ENCODE results near the gene GPR39.

The GPR39 gene

GRCh38 chr2:132651115-132652045 is 234.8 kb downstream of the GPR39 start:
- no peak for DNase-seq

- DNase-seq, result no peak
Measured at GRCh38 chr2:132652474-132652873, 235.9 kb downstream of the GPR39 start.

- DNase-seq, result no peak
Measured at GRCh38 chr2:132654335-132654734, 237.7 kb downstream of the GPR39 start.

DNA sequence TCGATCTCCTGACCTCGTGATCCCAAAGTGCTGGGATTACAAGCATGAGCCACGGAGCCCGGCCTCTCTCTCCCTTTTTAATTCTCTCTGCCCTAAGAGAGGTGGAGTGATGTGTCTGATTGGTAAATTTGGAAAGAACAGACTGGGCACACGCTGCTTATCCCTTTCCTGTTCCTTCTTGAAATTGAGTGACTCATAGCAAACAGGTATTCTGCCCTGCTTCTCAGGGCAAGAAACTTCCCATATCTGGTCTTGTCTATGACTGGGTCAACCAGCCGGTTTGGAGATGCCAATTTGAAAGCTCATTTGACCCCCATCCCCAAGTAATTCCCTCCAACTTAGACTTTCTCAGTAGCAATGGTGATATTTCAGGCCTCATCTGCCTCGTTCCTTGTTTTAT is 238.4 kb downstream of the GPR39 start:
- no peak for DNase-seq

- no peak for DNase-seq
Measured at GRCh38 chr2:132656266-132656975, 239.8 kb downstream of the GPR39 start.

GRCh38 chr2:132659331-132659730 is 242.7 kb downstream of the GPR39 start:
- DNase-seq, result no peak

GRCh38 chr2:132662732-132663131 is 246.1 kb downstream of the GPR39 start:
- no peak for DNase-seq

GRCh38 chr2:132664096-132664495 is 247.5 kb downstream of the GPR39 start:
- no peak for DNase-seq

DNA sequence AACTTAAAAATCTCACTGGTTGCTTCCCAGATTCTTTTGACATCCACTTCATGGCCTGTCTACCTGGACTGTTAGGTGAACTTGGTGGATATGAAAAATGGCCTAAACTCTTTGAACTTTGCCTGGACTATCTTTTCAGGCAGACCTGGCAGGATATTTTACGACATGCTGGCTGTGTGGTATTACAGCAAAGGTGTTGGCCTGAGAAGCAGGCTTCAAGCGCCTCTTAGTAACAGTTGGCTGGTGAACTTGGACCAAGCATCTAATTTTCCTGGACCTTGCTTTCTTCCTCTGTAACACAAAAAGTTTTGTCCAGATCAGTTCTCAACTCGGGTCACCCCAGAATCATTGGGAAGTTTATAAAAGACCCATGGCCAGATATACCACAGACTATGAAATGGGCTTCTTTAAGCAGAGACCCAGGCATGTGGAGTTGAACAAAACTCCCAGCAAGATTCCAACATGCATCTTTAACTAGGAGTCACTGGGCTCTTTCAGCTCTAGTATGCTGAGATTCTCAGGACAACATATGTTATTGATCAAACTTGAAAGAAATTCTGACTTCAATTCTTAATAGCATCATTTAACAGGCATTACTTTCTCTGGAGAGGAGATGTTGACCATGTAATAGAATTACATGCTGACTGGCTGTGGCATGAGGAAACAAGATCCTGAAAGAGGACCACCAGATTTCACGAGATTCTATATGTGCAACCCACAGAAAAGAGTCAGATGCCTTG is 249.0 kb downstream of the GPR39 start:
- no peak for DNase-seq

GRCh38 chr2:132667706-132668105 is 251.1 kb downstream of the GPR39 start:
- DNase-seq, result no peak

GRCh38 chr2:132668189-132668823 is 251.7 kb downstream of the GPR39 start:
- no peak for DNase-seq

GRCh38 chr2:132668987-132669907 is 252.6 kb downstream of the GPR39 start:
- no peak for DNase-seq

- DNase-seq, result no peak
Measured at GRCh38 chr2:132669908-132670495, 253.4 kb downstream of the GPR39 start, which contains the start of gene LYPD1. TSS of gene LYPD1 (minus strand) at chr2:132670205. CDS start at chr2:132669932, 273 bp downstream.

DNA sequence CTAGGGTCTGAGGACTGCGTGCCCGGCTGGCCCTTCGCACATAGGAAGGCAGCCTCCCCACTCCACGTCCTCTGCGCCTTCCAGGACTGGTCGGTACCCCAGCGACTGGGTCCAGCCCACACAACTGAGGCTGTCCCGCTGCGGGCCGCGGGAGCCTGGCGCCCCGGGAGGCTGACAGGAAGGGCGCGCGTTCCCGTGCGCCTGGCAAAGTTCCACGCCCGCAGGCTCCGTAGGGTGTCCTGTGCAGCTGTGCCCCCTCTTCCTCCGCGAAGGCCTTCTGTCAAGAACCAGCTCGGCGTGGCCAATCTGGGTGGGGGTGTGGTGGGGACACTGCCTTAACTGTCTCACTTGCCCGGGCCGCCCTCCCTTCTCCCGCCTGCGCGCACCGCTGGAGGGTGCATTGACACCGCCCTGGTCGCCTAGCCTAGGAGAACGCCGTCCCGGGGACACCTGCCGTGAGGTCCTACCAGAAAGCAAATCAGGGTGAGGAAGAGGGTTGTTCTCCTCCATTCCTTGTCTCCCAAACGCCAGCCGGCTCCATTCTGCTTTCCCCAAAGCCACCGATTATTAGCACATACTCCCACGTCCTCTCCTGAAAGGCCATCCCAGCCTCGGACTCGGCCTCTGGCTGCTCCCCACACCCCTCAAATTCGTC is 254.0 kb downstream of the GPR39 start:
- DNase-seq, result no peak

DNA sequence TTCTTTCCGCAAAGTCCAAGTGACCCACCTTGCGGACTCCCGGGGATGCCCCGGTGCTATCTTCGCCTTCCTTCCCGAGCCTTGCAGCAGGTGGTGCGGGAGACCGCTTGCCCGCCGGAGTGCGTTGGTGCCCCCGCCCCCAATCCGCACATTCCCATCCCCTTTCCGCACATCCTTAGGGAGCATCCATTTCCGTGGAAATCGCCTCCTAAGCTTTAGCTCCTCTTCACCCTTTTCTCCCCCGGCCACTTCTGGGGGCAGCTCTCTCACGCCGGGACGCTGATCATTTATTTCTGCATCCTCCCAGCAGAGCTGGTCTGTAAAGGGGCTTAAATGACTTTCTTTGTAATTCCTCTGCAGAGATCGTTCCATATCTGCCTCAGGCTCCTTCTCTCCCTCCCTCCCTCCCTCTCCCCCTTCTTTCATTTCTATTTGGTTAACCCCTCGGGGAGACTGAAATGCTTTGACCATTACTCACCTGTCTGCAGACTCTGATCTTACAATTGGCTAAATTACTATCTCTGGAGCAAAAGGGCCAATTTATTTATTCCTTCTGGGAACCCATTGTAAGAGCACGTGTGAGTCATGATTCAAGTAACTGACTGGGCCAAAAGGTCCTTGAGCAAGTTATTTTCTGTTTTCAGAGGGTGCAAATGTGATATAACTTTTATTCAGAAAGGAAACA is 254.7 kb downstream of the GPR39 start:
- no peak for DNase-seq

GRCh38 chr2:132676999-132677398 is 260.4 kb downstream of the GPR39 start:
- DNase-seq, result no peak

- DNase-seq, result no peak
Measured at GRCh38 chr2:132677661-132678060, 261.1 kb downstream of the GPR39 start.

GRCh38 chr2:132678483-132678882 is 261.9 kb downstream of the GPR39 start:
- no peak for DNase-seq

- DNase-seq, result no peak
Measured at GRCh38 chr2:132680544-132680943, 263.9 kb downstream of the GPR39 start.

DNA sequence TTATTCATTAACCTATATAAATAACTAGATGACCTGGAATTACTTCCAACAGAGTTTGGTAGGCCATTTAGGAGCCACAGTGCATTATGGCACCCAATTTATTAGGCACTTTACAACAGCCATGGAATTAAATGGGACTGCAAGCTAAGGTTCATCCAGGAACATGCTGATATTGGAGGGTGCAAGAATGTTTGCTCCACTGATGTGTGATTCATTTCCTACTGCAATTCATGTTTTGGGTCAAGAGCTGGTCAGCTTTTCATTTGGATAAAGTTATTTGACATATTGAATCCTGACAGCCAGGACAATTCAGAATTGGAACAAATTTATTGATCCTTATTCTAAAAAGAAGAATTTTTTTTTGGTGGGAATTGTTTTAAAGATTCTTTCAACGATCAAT is 265.2 kb downstream of the GPR39 start:
- DNase-seq, result no peak
